ENCODE measurements around the gene SNTG2.
"Not testable (repeated sequence)": the region's sequence is repeated elsewhere in the genome, so short reads cannot be mapped to it uniquely, and the experiment has no call there.

SNTG2 gene

DNA sequence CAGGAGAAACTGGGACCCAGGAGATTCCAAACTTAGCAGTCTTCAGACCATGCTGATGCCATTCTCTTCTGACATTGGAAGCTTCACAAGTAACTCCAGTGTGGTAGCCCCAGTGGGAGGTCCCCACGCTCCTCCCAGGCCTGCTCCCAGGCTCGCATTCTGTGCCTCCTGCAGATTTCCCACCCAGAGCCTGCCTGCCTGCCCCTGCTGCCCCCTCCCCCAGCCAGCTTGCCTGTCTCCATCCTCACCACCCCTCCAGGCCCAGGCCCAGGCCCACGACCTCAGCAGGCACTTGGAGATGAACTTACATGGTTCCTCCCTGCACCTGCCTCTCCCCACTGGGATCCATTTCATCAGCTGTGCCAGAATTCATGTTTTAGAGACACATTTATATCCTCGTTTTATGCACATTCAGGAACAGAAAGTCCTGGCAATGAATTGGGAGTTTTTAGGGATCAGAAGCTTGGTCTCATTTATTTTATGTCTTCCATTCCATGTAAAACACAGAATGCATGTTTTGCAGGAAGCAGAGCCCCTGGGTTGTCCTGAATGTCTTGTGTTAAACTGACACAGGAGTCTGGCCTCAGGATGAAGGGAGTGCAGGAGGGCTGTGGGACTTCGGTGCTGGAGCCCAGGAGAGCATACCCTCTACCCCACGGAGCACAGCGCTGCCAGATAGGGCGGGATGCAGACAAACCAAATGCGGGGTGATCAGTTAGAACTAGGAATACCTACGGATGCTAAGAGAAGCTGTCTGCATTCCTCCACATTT, 150.5 kb downstream of the SNTG2 start:
- DNase-seq, result no peak

DNA sequence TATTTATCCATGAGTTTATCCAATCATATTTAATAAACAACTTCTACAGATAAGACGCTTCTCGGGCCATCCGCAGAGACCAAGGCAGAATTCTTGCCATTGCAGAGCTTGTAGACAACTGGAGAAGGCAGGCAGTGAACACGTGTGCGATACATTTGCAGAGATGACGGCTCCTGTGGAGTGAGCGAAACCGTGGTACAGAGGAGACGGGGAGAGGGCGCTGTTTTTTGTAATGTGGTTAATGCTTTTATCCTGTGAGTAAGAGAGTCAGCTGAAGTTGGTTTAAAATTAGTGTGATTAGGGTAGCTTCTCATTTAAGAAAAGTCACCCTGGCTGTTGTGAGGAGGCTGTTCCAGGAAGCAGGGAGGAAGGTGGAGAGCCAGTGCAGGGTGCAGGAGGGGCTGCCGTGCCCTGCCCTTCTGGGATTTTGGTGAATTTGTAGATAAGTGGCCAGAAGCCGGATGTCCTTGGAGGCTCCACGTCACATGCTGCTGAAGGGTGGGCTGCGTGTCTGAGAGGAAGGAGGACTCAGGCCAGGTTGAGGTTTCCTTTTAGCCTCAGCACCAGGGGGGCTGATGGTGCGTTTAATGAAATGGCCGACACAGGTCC, 151.4 kb downstream of the SNTG2 start:
- no peak for DNase-seq

DNA sequence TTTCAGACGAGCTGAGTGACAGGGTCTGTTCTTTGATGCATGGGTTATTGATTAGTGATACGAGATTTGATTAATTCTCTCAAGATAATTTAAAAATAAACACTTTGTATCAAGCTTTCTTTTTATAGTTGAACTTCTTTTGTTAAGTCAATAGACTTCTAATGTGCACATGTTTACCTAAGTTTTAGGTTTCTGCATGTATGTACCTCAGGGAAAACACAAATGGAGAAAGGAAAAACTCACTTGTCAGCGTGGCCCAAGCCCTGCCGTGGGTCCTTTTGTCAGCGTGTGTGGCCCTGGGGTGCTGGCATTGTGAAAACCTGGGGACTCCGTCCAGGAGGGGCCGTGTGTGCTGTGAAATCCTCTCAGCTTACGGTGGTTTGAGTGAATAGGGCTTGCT, 153.7 kb downstream of the SNTG2 start:
- DNase-seq, result no peak

DNA sequence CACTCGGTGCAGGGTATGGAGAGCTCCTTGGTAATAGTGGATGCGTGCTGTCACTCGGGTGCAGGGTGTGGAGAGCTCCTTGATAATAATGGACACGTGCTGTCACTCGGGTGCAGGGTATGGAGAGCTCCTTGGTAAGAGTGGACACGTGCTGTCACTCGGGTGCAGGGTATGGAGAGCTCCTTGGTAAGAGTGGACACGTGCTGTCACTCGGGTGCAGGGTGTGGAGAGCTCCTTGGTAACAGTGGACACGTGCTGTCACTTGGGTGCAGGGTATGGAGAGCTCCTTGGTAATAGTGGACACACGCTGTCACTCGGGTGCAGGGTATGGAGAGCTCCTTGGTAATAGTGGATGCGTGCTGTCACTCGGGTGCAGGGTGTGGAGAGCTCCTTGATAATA, 155.7 kb downstream of the SNTG2 start:
- DNase-seq, result not testable (repeated sequence)

DNA sequence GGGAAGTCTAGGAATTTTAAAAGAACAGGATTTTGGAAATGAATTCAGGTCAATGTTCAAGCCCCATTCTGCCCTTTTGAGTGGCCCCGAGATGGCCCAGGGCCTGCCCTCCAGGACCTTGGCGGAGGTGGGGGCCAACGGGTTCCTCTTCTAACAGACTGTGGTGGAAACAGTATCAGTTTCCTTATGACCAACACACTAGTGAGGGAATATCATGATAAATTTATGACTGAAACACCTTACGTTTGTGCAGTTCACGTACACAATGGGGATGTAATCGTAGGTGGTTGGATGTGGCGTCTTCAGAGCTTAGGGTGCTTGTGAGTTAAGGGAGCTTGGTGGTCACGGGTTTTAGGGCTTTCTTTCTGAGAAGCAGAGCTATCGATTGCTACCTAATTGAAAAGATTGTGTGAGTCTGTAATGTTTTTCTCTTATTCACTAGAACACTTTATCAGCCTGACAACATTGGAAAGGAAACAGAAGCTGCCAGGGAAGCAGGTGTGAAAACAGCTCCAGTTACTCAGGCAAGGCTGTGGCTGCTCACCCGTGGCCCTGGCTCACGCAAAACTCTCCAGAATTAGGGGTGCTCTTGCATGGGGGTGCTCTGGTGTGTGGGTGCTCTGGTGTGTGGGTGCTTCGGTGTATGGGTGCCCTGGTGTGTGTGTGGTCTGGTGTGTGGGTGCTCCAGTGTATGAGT, 165.3 kb downstream of the SNTG2 start:
- DNase-seq, result no peak

DNA sequence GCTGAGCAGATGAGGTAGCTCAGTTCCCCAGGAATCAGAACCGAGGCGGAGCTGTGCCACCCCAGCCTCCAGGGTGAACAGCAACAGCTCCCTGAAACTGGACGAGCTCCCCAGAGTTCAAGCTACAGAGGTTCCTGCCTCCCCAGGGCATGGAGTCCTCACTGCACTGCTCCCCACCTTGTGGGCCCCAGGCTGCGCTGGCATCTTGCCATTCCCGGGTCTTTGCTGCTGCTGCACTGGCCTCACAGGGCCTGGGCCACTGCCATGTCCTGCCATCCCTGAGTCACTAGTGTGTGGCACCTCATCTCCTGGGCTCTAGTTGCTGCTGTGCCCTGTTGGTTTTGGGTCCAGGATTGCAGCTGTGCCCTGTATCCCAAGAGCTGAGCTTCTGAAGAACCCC, 166.9 kb downstream of the SNTG2 start:
- no peak for DNase-seq

DNA sequence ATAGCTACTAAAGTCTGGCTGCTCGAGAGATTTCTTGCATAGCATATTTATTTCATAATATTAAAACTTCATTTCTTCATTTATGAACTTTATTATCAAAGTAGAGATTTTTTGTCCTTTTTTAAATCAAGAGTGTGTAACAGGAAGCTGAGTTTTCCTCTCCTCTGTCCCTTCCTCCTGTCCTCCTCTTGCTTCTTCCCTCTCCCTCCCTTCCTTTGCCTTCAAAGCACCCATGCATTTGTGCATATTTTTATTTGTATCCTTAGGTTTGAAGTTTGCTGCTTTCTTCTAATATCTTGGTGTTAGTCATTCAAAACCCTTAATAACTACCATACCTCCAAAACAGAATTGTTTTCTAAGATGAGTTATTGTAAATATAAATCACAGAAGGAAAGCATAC, 174.6 kb downstream of the SNTG2 start:
- no peak for DNase-seq

DNA sequence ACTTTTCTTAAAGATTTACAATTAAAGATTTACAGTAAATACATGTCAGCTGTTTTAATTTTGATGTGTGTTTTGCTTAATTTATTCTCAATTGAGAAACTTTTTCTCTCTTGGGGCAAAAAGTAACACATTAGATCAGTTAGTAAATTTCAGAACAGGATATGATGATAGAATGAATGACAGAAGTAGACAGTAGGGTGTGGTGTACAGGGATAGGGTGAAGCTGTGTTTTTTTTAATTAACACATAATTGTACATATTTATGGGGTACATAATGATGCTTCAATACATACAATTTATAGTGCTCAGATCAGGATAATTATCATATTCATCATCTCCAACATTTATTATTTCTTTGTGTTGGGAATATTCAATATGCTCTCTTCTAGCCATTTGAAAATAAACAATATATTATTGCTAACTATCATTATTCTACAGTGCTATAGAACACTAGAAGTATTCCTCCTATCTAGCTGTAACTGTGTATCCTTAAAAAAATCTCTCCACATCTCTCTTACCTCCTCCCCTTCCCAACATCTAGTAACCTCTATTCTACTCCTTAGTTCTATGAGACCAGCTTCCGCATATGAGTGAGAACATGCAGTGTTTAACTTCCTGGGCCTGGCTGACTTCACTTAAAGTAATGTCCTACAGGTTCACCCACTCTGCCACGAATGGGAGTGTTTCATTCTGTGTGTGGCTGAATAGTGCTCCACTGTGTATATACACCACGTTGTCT, 175.2 kb downstream of the SNTG2 start:
- DNase-seq, result no peak

DNA sequence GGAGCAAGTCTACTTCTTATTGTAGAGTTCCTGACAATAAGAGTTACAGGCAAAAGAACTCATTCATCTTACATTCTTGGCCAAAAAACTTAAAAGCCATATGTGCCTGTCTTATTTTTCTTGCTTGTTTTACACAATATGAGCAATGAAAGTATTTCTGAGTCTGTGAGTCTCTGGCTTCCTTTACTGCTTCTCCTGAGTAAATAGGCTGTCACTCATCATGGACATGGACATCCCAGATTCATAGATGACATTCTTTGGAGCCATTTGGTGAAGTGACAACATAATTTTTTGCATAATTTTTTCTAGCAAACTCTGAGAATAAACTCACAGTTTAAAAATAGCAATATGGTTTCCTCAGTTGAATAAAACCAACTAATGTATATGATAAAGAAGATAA, 179.3 kb downstream of the SNTG2 start:
- DNase-seq, result no peak

DNA sequence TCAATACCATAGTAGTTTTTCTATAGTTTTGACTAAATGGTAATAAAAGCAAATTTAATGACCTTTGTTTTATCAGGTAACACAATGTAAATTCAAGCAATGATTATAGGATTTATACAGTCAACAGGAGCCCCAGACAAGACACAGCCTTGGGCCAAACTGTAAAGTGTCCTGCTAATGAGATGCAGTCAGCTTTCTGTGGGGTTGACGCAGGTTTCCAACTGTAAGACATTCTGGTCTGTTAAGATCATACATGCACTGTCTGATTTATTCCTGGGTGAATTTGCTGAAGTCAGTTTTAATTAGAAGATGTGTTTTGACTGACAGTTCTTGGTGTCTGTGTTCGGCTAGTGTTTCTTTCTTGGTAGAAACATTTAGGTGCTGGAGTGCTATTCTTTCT, 180.3 kb downstream of the SNTG2 start:
- DNase-seq, result no peak

DNA sequence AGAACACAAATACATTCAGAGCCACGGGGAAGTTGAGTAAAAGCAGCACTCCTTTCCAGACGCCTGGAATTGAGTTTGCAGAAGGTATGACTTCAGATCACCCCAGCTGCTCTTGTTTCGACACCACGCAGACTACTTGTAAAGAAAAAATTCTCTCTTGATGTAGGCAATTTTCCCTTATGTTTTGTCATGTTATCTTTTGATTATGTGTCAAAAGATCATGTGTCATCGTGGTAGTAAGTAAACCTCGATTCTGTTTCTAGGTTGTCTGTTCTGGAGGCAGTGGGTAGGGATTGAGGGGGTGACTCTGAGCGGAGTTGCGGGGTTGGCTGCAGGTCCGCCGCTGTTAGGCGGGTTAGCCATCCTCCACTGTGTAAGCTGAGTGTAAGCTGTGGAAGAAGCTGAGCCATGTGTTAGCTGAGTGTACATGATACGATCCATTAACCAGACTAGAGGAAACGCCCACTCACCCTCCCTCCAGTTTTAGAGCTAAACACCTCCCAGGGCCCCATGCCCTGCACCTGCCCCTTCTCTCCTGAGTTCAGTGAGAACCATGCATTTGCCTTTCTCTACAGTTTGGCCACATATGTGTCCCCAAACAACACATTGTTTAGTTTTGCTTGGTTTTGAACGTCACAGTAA, 181.8 kb downstream of the SNTG2 start:
- DNase-seq, result no peak

DNA sequence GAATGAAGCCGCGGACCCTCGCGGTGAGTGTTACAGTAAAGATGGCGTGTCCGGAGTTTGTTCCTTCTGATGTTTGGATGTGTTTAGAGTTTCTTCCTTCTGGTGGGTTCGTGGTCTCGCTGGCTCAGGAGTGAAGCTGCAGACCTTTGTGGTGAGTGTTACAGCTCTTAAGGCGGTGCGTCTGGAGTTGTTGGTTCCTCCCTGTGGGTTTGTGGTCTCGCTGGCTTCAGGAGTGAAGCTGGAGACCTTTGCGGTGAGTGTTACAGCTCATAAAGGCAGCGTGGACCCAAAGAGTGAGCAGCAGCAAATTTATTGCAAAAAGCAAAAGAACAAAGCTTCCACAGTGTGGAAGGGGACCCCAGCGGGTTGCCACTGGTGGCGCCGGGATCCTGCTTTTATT, 183.2 kb downstream of the SNTG2 start:
- DNase-seq, result not testable (repeated sequence)

DNA sequence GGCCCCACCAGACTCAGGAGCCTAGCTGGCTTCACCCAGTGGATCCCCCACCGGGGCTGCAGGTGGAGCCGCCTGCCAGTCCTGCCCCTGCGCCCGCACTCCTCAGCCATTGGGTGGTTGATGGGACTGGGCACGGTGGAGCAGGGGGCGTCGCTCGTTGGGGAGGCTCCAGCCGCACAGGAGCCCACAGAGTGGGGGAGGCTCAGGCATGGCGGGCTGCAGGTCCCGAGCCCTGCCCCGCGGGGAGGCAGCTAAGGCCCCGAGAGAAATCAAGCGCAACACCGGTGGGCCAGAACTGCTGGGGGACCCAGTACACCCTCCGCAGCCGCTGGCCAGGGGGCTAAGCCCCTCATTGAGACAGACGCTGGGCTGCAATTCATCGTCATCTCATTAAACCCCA, 184.0 kb downstream of the SNTG2 start:
- DNase-seq, result no peak

DNA sequence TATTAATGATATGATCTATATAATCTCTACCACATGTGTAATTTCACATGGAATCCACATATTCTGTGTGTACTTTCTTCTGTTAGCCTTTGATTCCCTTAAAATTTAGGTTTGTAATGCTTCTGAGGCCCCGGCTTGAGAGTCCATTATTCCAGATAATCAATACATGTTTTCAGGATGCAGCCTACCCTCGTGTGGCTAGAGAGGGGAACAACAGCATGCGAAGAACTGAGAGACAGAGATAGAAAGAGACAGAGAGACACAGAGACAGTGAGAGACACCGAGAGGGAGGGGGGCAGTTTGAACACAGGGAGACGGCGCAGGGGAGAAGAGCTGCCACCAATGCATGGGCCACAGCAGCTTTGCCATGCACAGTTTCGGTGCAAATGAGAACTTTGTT, 185.4 kb downstream of the SNTG2 start:
- peak; percentile 16 for DNase-seq

DNA sequence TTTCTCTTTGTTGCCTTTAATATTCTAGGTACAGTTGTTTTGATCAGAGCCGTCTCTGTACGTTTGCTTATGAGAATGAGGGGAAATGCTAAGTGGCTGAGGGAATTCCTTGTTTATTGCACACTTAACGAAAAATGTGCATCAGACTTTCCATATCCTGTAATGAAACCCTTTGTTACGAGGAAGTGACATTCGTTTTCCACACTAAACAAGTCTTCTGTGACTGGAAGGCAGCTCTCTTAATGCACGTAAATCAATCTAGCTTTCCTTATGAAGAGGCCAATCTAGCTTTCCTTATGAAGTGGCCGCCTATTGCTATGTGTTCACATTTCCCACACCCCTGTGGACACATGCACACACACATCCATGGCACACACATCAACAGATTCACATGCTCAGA, 186.2 kb downstream of the SNTG2 start:
- DNase-seq, result no peak

DNA sequence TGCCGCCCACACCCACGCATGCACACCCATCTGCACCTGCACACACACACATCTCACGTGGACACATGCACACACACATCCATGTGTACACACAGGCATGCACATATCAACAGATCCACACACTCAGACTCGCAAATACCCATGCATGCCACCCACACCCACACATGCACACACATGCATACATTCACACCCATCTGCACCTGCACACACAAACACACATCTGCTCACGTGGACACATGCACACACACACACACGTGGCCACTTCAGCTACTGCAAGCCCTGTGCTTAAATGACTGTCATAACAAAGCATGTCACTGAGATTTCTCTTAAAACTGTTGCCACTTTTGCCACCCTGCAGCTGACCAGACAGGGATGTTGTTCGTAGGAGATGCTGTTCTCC, 186.6 kb downstream of the SNTG2 start:
- no peak for DNase-seq

DNA sequence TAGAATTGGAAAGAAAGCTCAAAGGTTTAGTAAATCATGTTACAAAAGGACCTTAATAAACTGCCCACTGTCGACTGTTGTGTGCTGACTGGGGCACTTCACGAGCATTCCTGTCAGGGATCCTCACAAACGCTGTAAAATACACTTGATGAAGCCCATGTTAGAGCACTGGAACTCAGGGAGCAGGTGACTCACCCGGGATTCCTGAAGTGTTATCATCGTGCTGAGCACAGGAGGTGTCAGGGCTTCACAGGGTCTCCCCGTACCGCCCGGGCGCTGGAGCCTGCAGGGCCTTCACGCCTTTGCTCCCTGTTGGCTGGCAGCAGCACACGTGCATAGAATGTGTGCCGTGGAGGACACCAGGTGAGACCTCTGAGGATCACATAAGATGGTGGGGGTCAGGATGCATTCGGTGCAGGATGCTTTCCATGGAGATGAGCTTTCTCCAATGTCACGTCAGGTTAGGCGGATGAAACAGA, 187.3 kb downstream of the SNTG2 start:
- DNase-seq, result no peak

DNA sequence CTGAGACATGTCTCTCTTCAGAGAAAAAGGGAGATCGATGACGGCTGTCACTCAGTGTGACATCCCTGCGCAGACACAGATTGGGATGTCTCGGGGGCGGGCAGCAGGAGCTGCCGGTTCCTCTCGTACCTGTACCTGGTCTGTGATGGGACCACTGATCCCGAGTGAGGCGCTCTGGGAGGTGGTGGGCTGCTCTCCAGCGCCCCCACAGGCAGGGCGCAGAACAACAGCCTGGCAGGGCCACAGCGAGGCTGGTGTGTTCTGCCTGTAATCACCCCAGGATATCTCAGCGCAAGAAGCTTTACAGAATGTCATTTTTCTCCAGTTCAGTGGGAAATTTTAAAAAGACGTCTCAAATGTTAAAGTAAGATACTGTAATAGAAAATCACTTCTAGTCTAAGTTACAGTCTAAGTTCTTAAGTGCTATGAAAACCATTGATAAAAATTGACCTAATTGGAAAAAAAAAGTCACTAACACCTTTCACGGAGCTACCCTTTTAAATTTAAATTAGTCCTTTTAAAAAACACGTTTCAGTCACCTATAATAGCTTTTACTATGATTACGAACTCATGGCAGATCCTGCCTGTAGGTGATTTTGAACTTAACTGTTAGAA, 189.8 kb downstream of the SNTG2 start:
- peak; percentile 9 for DNase-seq

DNA sequence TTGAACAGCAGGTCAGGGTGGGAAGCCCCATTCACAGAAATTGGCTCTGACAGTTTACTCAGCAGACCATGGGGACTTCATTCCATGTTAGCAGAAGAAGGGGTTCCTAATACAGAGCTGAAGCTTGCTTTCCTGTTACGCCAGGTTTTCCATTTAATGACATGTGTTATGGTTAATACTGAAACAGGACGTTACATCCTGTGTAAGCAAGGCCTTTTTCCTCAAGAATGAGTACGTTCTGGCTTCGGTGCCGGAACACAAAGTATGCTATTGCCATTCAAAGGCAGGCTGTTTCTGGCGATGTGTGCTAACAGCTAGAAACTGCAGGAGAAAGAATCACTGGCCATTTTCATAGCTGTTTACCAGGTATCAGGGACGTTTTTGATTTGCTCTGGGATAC, 190.4 kb downstream of the SNTG2 start:
- no peak for DNase-seq

DNA sequence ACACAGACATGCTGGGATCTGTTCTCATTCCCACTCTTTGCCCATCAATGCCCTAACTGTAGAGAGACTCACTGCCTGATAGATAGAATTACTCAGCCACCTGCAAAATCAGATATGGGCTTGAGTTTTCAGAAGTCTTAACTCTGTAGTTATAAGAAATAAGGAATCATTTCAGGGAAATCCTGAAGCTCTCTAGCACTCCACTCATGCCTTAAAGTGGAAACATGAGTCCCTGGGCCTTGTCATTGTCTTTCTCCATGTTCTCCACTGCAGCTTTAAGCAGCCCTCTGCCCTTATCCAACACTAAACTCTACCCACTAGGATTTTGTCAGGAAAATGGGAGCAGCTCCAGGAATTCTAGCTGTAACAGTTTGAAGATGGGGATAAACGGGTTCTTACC, 192.5 kb downstream of the SNTG2 start:
- DNase-seq, result no peak

DNA sequence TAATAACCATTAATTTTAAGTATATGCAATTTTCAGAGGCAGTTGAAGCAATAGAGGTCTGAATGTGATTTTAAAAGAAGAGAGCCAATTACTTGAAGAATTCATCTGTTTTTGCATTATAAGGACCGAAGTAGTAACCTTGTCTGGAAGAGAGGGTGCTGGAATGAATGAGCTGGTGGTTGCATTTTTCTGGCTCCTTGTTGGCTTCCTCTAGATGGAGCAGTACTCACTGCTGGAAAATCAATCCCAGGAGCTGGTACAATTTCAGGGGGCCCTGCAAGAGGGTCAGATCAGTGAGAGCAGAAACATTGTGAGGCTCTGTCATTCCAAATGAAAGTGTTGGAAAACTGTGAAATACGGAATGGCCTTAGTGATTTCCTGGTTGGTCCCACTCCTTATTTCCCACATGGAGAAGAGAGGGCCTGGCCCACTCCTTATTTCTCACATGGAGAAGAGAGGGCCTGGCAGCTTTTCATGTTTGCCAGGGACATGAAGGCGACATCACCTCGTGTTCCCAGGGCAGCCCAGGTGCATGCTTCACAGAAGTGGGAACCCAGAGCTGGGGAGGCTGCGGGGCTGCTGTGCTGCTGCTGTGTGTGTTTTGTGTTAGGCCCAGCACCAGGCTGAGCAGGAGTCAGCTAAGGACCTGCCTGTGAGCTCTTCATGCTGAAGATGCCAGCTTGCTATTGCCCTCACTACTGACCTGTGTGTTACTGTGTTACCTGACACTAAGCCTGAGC, 197.4 kb downstream of the SNTG2 start:
- no peak for DNase-seq

Data from fibroblast of skin of back (primary cell).